ENCODE results near the gene MAGI1. TPM values are rescaled to one million over a fixed set of nuclear protein-coding genes. Genes with fewer than 3 reads are reported as not detected.
A peak's percentile ranks its signal among the peaks of the same experiment; 100 is the strongest.

The MAGI1 gene
- total RNA-seq, 1 donor from 2014 or later, result 18.7 TPM

GRCh38 chr3:66001626-66002025 lies 37.1 kb downstream of the MAGI1 start:
- no peak for DNase-seq (ENCODE audit: low spot score)
- H3K27me3 Mint-ChIP-seq (ENCODE audit: low read depth), result no peaks in the 10 kb centered on the region
- no peak overlapping the region for H3K27ac Mint-ChIP-seq (ENCODE audit: unreplicated experiment)
- TF ChIP-seq CTCF (IDR thresholded peaks at IDR 0.05), result no peak
- H3K36me3 Mint-ChIP-seq (ENCODE audit: low read depth), result no peaks in the 10 kb centered on the region
- H3K4me1 Mint-ChIP-seq (ENCODE audit: low read depth), result peaks cover 18% of the 10 kb centered on the region
- H3K9me3 Mint-ChIP-seq (ENCODE audit: low read depth), result no peaks in the 10 kb centered on the region
- H3K4me3 Mint-ChIP-seq (ENCODE audit: unreplicated experiment), result no peak overlapping the region

- no peaks in the 10 kb centered on the region for H3K36me3 Mint-ChIP-seq (ENCODE audit: low read depth)
- H3K4me1 Mint-ChIP-seq (ENCODE audit: low read depth), result peaks cover 25% of the 10 kb centered on the region
- no peak overlapping the region for H3K27ac Mint-ChIP-seq (ENCODE audit: unreplicated experiment)
- no peak for TF ChIP-seq CTCF (IDR thresholded peaks at IDR 0.05)
- H3K4me3 Mint-ChIP-seq (ENCODE audit: unreplicated experiment), result no peak overlapping the region
- no peaks in the 10 kb centered on the region for H3K9me3 Mint-ChIP-seq (ENCODE audit: low read depth)
- H3K27me3 Mint-ChIP-seq (ENCODE audit: low read depth), result no peaks in the 10 kb centered on the region
- no peak for DNase-seq (ENCODE audit: low spot score)
Observed at GRCh38 chr3:66000506-66000905, 38.2 kb downstream of the MAGI1 start.

GRCh38 chr3:65999606-66000005 lies 39.1 kb downstream of the MAGI1 start:
- no peak for DNase-seq (ENCODE audit: low spot score)
- no peaks in the 10 kb centered on the region for H3K9me3 Mint-ChIP-seq (ENCODE audit: low read depth)
- no peaks in the 10 kb centered on the region for H3K27me3 Mint-ChIP-seq (ENCODE audit: low read depth)
- peak overlapping the region; percentile 10 for H3K27ac Mint-ChIP-seq (ENCODE audit: unreplicated experiment)
- H3K4me1 Mint-ChIP-seq (ENCODE audit: low read depth), result peaks cover 30% of the 10 kb centered on the region
- TF ChIP-seq CTCF (IDR thresholded peaks at IDR 0.05), result no peak
- H3K4me3 Mint-ChIP-seq (ENCODE audit: unreplicated experiment), result no peak overlapping the region
- H3K36me3 Mint-ChIP-seq (ENCODE audit: low read depth), result no peaks in the 10 kb centered on the region

GRCh38 chr3:65996589-65996988 lies 42.1 kb downstream of the MAGI1 start:
- no peaks in the 10 kb centered on the region for H3K27me3 Mint-ChIP-seq (ENCODE audit: low read depth)

GRCh38 chr3:65995515-65995914 lies 43.2 kb downstream of the MAGI1 start:
- DNase-seq (ENCODE audit: low spot score), result no peak
- no peak for TF ChIP-seq CTCF (IDR thresholded peaks at IDR 0.05)
- no peaks in the 10 kb centered on the region for H3K9me3 Mint-ChIP-seq (ENCODE audit: low read depth)
- H3K27me3 Mint-ChIP-seq (ENCODE audit: low read depth), result no peaks in the 10 kb centered on the region
- H3K4me3 Mint-ChIP-seq (ENCODE audit: unreplicated experiment), result no peak overlapping the region
- H3K36me3 Mint-ChIP-seq (ENCODE audit: low read depth), result no peaks in the 10 kb centered on the region
- H3K4me1 Mint-ChIP-seq (ENCODE audit: low read depth), result peaks cover 40% of the 10 kb centered on the region
- H3K27ac Mint-ChIP-seq (ENCODE audit: unreplicated experiment), result no peak overlapping the region

More at GRCh38 chr3:65996589-65996988, 42.1 kb downstream of the MAGI1 start:
- TF ChIP-seq CTCF (IDR thresholded peaks at IDR 0.05), result no peak
- Mint-ChIP-seq H3K27ac (ENCODE audit: unreplicated experiment) (peak overlapping the region; percentile 78), H3K4me1 (ENCODE audit: low read depth) (peaks cover 37% of the 10 kb centered on the region), H3K4me3 (ENCODE audit: unreplicated experiment) (no peak overlapping the region), H3K9me3 (ENCODE audit: low read depth) (no peaks in the 10 kb centered on the region), H3K36me3 (ENCODE audit: low read depth) (no peaks in the 10 kb centered on the region)
- DNase-seq (ENCODE audit: low spot score), result no peak
